NCI-H82 (cell line): ENCODE results near the gene LATS2.
"Not testable (repeated sequence)": the region's sequence is repeated elsewhere in the genome, so short reads cannot be mapped to it uniquely, and the experiment has no call there.

Experiments
- DNase-seq: peaks from one replicate; lab custom pipeline; 2025; lab: John Stamatoyannopoulos, UW

The LATS2 gene

DNA sequence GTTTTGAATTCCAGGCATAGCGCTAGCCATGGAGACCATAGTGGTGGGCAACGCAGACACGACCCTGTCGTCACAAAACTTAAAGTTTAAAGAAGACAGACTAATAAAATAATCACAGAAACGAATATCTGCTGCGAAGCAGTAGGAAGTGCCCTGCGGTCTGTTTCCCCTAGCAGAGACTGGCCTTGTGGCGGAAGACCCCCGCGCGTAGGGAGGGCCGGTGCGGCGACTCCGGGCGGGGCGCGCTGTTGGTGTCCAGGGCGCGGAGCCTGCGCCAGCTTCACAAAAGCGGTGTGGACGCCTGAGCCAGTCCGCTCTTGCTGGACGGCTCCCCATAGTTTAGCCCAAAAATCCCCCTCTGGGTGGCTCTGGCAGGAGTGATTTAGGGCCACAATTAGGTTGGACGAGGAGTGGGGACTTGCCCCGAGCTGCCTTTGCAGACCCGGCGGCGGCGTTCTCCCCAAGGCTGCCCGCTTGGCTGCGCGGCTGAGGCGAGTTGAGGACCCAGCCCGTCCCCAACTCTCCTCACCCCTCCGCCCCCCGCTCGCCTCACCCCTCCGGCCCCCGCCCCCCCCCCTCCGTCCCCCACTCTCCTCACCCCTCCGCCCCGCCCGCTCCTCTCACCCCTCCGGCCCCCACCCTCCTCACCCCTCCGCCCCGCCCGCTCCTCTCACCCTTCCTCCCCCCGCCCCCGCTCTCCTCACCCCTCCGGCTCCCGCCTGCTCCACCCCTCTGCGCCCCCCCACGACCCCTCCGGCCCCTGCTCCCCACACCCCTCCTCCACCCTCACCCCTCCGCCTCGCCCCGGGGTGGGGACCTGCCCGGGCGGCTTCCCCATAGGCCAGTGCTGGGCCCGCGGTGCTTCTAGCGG is 14.2 kb upstream of the LATS2 start:
- DNase-seq, result no peak

- DNase-seq, result no peak
These were observed 13.6 kb upstream of the LATS2 start for GRCh38 chr13:21075011-21075378.

- no peak for DNase-seq
These were observed 13.2 kb upstream of the LATS2 start for GRCh38 chr13:21074546-21074945.

DNA sequence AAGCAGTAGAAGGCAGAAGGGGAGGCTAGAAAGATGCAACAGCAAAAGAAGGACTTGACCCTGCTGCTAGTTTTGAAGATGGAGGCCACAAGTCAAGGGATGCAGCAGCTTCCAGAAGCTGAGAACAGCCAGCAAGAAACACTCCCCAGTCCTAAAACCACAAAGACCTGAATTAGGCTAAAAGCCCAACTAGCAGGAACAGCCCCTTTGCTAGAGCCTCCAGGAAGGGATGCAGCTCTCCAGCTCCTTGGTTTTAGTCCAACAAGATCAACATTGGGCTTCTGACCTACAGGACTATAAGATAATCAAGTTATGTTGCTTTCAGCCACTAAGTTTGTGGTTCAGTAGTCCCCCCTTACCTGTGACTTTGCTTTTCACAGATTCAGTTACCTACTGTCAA is 10.5 kb upstream of the LATS2 start:
- DNase-seq, result no peak

DNA sequence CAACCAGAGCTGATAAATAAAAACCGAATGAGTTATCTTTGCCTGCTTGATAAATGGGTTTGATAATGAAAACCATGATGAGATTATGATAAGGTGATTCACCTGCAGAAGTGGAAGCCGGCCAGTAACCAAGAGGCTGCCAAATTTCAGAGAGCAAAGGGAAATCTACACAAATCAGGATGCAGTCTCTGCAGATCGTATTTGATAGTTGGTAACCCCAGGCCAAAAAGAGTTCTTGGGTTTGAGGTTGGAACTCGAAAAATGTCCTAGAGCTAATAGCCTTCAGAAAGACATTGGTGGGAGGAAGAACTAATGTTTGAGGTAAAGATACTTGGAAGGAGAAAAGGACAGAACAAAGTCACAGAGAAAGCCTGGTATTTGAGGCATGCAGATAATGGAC is 9.6 kb upstream of the LATS2 start:
- no peak for DNase-seq

DNA sequence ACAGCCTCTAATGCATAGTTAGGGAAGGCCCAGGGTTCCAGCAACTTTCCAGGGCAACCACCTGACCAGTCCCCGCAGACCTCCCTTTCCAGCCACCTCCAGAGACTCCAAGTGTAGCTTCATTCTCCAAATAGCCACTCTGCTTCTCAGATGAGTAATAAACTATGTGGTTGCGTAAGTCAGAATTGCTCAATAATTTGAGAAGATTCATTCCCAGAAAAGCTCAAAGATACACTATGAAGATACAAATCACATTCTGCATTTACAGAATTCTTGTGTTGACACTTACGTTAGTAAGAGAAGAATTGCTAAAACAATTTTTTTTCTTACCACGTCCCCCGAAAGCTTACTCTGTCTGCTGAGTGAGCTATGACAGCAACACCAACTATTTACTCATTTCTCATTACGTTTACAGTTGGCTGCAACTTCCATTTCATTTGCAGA is 8.2 kb upstream of the LATS2 start:
- DNase-seq, result no peak

DNA sequence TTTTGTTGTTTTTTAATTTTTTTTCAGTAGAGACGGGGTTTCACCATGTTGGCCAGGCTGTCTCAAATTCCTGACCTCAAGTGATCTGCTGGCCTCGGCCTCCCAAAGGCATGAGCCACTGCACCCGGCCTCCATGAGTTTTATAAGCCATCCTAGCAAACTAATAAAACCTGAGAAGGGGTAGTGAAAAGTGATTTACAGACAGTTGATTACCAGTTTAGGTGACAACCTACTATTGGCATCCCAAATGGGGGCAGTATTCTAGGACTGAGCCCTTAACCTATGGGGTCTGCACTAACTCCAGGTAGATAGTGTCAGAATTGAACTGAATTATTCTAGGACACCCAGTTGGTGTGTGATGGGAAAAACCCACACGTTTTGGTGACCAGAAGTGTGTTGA is 6.5 kb upstream of the LATS2 start:
- no peak for DNase-seq

GRCh38 chr13:21066946-21067345 is 5.6 kb upstream of the LATS2 start:
- DNase-seq, result no peak

DNA sequence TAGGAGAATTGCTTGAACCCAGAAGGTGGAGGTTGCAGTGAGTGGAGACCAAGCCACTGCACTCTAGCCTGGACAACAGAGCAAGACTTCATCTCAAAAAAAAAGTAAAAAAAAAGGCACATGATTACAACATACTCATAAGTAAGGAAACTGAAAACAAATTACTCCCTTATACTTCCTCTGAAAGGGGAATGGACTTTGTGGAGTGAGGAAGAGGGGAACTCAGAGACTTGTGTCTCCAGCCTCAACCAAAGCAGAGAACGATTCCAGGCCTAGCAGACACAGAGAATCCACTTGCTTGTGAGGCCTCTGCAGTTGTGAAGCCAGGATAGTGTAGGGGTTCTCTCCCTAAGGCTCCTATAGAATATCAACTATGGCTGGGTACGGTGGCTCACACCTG is 4.3 kb upstream of the LATS2 start:
- no peak for DNase-seq

DNA sequence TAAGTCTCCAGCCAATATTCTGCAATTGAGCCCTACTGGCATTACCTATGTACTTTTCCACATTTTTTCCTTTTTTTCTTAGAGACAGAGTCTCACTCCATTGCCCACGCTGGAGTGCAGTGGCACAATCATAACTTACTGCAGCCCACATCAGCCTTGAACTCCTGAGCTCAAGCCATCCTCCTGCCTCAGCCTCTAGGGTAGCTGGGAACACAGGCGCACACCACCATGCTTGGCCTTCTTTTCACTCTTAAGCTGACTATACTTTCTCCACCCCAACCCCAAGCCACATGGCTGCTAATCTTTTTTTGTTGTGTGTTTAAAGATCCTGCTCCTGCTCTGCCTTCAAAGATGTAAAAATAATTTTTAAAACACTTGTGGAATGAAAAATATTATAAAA is 1.6 kb upstream of the LATS2 start:
- DNase-seq, result no peak

GRCh38 chr13:21060338-21061028 is 903 bp downstream of the LATS2 start:
- DNase-seq, result no peak

- DNase-seq, result no peak
These were observed 1.6 kb downstream of the LATS2 start for GRCh38 chr13:21059641-21060337.

DNA sequence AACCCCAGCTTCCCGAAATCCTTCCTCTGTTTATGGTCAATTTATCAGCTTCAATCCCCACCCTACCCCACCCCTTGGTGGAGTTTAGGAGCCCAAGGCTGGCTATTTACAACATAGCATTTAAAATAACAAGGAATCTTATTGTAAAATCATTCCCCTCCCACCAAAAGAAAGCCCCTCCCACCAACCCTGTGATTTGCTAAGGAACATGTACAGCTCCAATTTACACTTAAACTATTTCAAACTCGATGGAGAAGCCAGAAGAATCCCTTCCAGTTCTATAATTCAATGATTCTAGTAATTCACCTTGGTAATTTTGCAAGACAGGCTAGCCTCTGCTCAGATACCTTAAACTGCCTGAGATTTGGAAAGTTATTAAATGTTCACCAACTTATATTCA is 3.0 kb downstream of the LATS2 start:
- no peak for DNase-seq

DNA sequence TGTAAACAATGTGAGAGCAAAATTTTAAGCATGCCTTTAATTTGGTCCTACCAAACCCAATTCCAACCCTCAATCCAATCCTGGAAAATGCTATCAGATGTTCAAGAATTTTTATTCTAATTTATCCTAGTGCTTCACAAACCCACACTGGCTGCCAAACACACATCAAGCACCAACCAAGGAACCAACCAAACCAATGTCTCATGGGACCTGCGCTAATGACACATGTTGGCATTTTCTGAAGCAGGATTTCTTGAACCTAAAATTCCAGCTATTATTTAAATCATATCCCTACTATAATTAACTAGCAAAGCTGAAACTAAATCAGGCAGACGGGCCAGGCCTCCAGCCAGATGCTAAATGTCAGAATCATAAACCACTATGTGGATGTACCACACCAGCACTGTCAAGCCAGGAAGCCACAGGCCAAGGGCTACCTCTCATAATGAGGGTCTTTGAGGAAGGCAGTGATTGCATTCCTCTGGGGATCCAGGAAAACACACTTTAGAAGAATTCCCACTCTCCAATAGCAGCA is 5.8 kb downstream of the LATS2 start:
- DNase-seq, result no peak

- DNase-seq, result no peak
These were observed 6.4 kb downstream of the LATS2 start for GRCh38 chr13:21055016-21055415.

DNA sequence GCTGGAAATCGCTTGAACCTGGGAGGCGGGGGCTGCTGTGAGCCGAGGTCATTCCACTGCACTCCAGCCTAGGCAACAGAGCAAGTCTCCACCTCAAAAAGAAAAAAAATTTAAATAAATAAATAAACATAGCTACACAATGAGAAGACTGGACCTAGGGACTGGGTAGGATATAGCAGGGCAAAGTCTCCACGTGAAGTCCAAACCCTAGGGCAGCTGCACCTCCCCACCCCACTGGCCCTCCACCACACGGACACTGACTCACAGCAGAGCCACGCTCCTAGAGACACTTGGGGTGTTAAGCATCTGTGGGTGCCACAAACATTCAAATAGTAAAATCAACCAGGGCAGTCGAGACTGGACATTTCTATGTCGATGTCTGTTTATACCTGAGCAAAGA is 7.1 kb downstream of the LATS2 start:
- DNase-seq, result no peak

- DNase-seq, result no peak
These were observed 8.2 kb downstream of the LATS2 start for GRCh38 chr13:21053231-21053630.

DNA sequence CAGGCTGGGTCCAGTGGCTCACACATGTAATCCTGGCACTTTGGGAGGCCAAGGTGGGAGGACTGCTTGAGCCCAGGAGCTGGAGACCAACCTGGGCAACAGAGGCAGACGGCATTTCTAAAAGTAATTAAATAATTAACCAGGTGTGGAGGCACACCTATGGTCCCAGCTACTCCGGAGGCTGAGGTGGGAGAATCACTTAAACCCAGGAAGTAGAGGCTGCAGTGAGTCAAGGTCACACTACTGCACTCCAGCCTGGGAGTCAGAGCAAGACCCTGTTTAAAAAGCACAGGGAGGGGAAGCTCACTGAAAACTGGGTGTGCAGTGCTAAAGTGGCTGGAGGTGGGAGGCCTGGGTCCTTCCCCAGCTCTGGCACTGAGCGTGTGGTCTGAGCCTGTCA is 9.7 kb downstream of the LATS2 start:
- no peak for DNase-seq

GRCh38 chr13:21050288-21051197 is 10.8 kb downstream of the LATS2 start:
- no peak for DNase-seq

DNA sequence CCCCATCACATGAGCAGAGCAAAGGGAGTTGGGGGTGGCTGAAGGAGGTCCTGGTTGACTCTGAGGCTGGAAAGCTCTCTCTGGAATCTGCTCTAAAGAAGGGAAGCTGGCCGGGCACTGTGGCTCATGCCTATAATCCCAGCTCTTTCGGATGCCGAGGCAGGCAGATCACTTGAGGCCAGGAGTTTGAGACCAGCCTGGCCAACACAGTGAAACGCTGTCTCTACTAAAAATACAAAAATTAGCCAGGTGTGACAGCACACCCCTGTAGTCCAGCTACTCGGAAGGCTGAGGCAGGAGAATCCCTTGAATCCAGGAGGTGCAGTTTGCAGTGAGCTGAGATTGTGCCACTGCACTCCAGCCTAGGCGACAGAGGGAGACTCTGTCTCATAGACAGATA is 11.7 kb downstream of the LATS2 start:
- DNase-seq, result not testable (repeated sequence)

- no peak for DNase-seq
These were observed 12.3 kb downstream of the LATS2 start for GRCh38 chr13:21048901-21049698.
